Left ventricle myocardium superior (tissue), 1 donor: Measurements from ENCODE around the gene TFEB. TPM values are rescaled to one million over a fixed set of nuclear protein-coding genes. Genes with fewer than 3 reads are reported as not detected.
A peak's percentile ranks its signal among the peaks of the same experiment; 100 is the strongest.

Experiments
- ATAC-seq: fragments of 200-7000 bp; cut with Tn5 transposase; one replicate; pipeline ENCODE4 v1.9.1; 2020; ENCODE audit warnings: mild to moderate bottlenecking, moderate library complexity
- DNase-seq: peaks from one replicate; pipeline ENCODE4 v3.0.0-alpha.2; 2020
- intact Hi-C: fragments of 100-400 bp; cut with micrococcal nuclease; formaldehyde crosslinking; loops from one replicate; pipeline ENCODE4 v1.11.0; 2022
- total RNA-seq: library from RNA; stranded (reverse); fragmentation: NEBNext Ultra II Directional; extraction: Animal tissue kit (Norgen Biotek cat#: 25700); gene quantifications from one replicate; pipeline ENCODE4 v1.2.1, GENCODE V29; 2021
- donor health status: DM: no; HTN: yes; CAD: no; lungs with severe emphysema.

Gene TFEB
- total RNA-seq, 1 donor from 2014 or later: 50.9 TPM

- DNase-seq (peak; percentile 91), ATAC-seq (peak; percentile 83)
- intact Hi-C loops: loop anchor here (2.0 kb wide), 1 partner anchor 81 kb away; no protein-coding TSS in a partner anchor
Measured at GRCh38 chr6:41683523-41684310, 51.7 kb downstream of the TFEB start.

- intact Hi-C loops: loop anchor here (2.0 kb wide), 1 partner anchor 80 kb away; no protein-coding TSS in a partner anchor
- DNase-seq (no peak), ATAC-seq (peak; percentile 46)
Measured at GRCh38 chr6:41683273-41683522, 52.2 kb downstream of the TFEB start.

- intact Hi-C loops: loop anchor here (2.0 kb wide), 1 partner anchor 80 kb away; no protein-coding TSS in a partner anchor
- ATAC-seq: peak; percentile 22
Measured at GRCh38 chr6:41682497-41683272, 52.7 kb downstream of the TFEB start.

GRCh38 chr6:41682056-41682477, 53.3 kb downstream of the TFEB start:
- ATAC-seq: peak; percentile 92
- intact Hi-C loops: loop anchor here (2.0 kb wide), 1 partner anchor 79 kb away; no protein-coding TSS in a partner anchor
- peak; percentile 92 for DNase-seq

More at GRCh38 chr6:41682497-41683272, 52.7 kb downstream of the TFEB start:
- DNase-seq: peak; percentile 55

GRCh38 chr6:41680182-41680965, 55.0 kb downstream of the TFEB start:
- DNase-seq: no peak
- ATAC-seq: no peak
- intact Hi-C loops: no loop called here

GRCh38 chr6:41679696-41680095, 55.7 kb downstream of the TFEB start:
- ATAC-seq (no peak), DNase-seq (no peak)
- intact Hi-C loops: no loop called here

GRCh38 chr6:41678511-41679084, 56.8 kb downstream of the TFEB start:
- ATAC-seq (no peak), DNase-seq (no peak)
- intact Hi-C loops: no loop called here

- DNase-seq: no peak
- intact Hi-C loops: no loop called here
- no peak for ATAC-seq
Measured at GRCh38 chr6:41677124-41677921, 58.1 kb downstream of the TFEB start.

GRCh38 chr6:41676431-41676830, 59.0 kb downstream of the TFEB start:
- ATAC-seq (no peak), DNase-seq (no peak)
- intact Hi-C loops: no loop called here

GRCh38 chr6:41675992-41676391, 59.4 kb downstream of the TFEB start:
- intact Hi-C loops: no loop called here
- ATAC-seq: no peak
- no peak for DNase-seq

- intact Hi-C loops: no loop called here
- no peak for DNase-seq
- ATAC-seq: no peak
Measured at GRCh38 chr6:41675176-41675775, 60.1 kb downstream of the TFEB start.

- ATAC-seq (no peak), DNase-seq (no peak)
- intact Hi-C loops: no loop called here
Measured at GRCh38 chr6:41674231-41675000, 61.0 kb downstream of the TFEB start.

GRCh38 chr6:41673704-41674000, 61.8 kb downstream of the TFEB start:
- intact Hi-C loops: no loop called here
- no peak for ATAC-seq
- no peak for DNase-seq

- no peak for ATAC-seq
- no peak for DNase-seq
Measured at GRCh38 chr6:41672816-41673703, 62.3 kb downstream of the TFEB start.

GRCh38 chr6:41672016-41672415, 63.4 kb downstream of the TFEB start:
- DNase-seq (no peak), ATAC-seq (no peak)
- intact Hi-C loops: no loop called here

More at GRCh38 chr6:41672816-41673703, 62.3 kb downstream of the TFEB start:
- intact Hi-C loops: no loop called here

- ATAC-seq (no peak), DNase-seq (no peak)
- intact Hi-C loops: no loop called here
Measured at GRCh38 chr6:41671376-41671775, 64.0 kb downstream of the TFEB start.
